ENCODE data around the gene CNTNAP5. TPM values are rescaled to one million over a fixed set of nuclear protein-coding genes. Genes with fewer than 3 reads are reported as not detected.

The CNTNAP5 gene
- total RNA-seq, 3 donors from 2014 or later (not counting 1 experiment from before 2014, with no cell fraction given) = not detected

DNA sequence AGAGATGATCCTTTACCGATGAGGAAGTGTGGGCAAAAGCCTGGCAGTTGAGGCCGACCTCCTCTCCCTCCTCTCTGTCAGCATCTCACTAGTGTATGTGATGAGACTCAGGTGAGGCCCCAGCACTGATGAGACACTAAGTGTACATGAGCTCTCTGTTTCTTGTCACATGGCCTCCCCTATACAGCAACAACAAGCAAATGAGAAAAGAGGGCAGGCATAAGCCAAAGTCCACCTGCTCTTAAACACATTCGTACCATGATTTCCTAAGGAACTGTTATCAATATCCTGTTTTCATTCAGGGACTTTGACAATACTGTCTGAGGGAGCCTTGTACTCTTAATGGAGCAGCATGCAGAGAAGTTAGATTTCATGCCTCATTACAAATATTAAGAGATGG is 113.0 kb downstream of the CNTNAP5 start:
- intact Hi-C loops (cut with micrococcal nuclease) = no loop called here
- Histone ChIP-seq H3K36me3 (ENCODE audit: control insufficient read depth, insufficient read depth, low read length) (no peaks in the 10 kb centered on the region), H3K4me1 (ENCODE audit: control insufficient read depth, insufficient read depth, low read length) (no peaks in the 10 kb centered on the region), H3K9me3 (ENCODE audit: control insufficient read depth, insufficient read depth, low read length) (no peaks in the 10 kb centered on the region), H3K4me3 (ENCODE audit: low read length) (no peak overlapping the region), H3K27ac (ENCODE audit: low read length) (no peak overlapping the region), H3K27me3 (ENCODE audit: control insufficient read depth, insufficient read depth, low read length) (no peaks in the 10 kb centered on the region)
- no peaks in the 10 kb centered on the region for H3K4me1 Mint-ChIP-seq
- no peak overlapping the region for H3K4me3 Mint-ChIP-seq
- H3K27ac Mint-ChIP-seq = no peak overlapping the region
- 76% methylated on average over 2 of the region's 3 CpGs for WGBS (ENCODE audit: insufficient coverage)
- ATAC-seq (no peak), DNase-seq (no peak)
- H3K27me3 Mint-ChIP-seq (ENCODE audit: low read depth in 2 of 2) = no peaks in the 10 kb centered on the region
- no peaks in the 10 kb centered on the region for H3K36me3 Mint-ChIP-seq
- TF ChIP-seq, protein P1, sequence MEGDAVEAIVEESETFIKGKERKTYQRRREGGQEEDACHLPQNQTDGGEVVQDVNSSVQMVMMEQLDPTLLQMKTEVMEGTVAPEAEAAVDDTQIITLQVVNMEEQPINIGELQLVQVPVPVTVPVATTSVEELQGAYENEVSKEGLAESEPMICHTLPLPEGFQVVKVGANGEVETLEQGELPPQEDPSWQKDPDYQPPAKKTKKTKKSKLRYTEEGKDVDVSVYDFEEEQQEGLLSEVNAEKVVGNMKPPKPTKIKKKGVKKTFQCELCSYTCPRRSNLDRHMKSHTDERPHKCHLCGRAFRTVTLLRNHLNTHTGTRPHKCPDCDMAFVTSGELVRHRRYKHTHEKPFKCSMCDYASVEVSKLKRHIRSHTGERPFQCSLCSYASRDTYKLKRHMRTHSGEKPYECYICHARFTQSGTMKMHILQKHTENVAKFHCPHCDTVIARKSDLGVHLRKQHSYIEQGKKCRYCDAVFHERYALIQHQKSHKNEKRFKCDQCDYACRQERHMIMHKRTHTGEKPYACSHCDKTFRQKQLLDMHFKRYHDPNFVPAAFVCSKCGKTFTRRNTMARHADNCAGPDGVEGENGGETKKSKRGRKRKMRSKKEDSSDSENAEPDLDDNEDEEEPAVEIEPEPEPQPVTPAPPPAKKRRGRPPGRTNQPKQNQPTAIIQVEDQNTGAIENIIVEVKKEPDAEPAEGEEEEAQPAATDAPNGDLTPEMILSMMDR (IDR thresholded peaks at IDR 0.05) = no peak
- H3K9me3 Mint-ChIP-seq = peaks cover 9 to 12% of the 10 kb centered on the region in 2 donors

DNA sequence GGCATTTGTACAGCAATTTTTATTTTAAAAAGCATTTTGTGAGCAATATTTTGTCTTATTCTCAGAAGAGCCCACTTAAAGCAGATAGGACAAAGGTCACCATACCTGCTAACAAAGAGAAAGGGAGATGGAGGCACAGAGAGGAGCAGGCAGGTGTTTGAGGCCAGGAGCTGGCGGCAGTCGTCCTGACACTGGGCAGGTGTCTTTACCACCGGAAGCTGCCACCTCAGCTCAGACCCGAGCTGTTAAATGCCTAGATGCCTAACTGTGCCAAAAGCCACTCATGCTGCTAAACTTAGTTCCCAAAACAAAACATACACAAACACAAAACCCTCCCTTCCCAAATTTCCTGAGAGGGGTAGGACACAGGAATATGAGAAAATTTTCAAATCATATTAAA is 120.9 kb downstream of the CNTNAP5 start:
- H3K27ac Mint-ChIP-seq = no peak overlapping the region
- H3K9me3 ChIP-seq (ENCODE audit: control insufficient read depth, insufficient read depth, low read length) = peaks cover 4% of the 10 kb centered on the region
- TF ChIP-seq, protein P1 (IDR thresholded peaks at IDR 0.05) = no peak
- no peaks in the 10 kb centered on the region for H3K27me3 Mint-ChIP-seq (ENCODE audit: low read depth in 2 of 2)
- no peaks in the 10 kb centered on the region for H3K36me3 Mint-ChIP-seq
- intact Hi-C loops (cut with micrococcal nuclease) = no loop called here
- peaks cover 3% of the 10 kb centered on the region in 2 donors for H3K9me3 Mint-ChIP-seq
- ATAC-seq (no peak), DNase-seq (no peak)
- no peaks in the 10 kb centered on the region for H3K4me1 ChIP-seq (ENCODE audit: control insufficient read depth, insufficient read depth, low read length)
- no peak overlapping the region for H3K4me3 Mint-ChIP-seq
- no peaks in the 10 kb centered on the region for H3K36me3 ChIP-seq (ENCODE audit: control insufficient read depth, insufficient read depth, low read length)
- WGBS (ENCODE audit: insufficient coverage) = 85% methylated on average over 4 of the region's 4 CpGs
- no peak overlapping the region for H3K4me3 ChIP-seq (ENCODE audit: low read length)
- no peaks in the 10 kb centered on the region for H3K27me3 ChIP-seq (ENCODE audit: control insufficient read depth, insufficient read depth, low read length)
- no peaks in the 10 kb centered on the region for H3K4me1 Mint-ChIP-seq
- no peak overlapping the region for H3K27ac ChIP-seq (ENCODE audit: low read length)

DNA sequence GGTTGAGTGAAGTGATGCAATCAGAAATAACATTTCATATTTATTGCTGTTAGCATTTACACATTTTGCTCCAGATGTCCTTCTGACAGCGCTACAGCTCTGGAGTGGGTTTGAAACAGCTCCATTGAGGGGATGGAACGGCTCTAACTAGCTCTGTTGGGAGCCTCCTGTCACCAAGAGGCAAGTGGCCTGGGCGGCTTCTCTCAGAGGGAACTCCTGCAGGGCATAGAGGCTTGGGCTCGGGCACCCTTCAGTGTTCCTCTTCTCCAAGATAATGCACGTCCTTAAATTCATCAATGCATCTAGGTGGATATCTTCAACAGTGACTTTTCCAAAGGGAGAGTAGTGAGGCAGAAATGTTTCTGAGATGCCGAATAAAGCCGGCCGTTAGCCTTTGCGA is 122.5 kb downstream of the CNTNAP5 start:
- Mint-ChIP-seq H3K9me3 (peaks cover 5 to 6% of the 10 kb centered on the region in 2 donors), H3K27me3 (ENCODE audit: low read depth in 2 of 2) (no peaks in the 10 kb centered on the region), H3K4me1 (no peaks in the 10 kb centered on the region), H3K4me3 (no peak overlapping the region), H3K27ac (no peak overlapping the region), H3K36me3 (no peaks in the 10 kb centered on the region)
- no peaks in the 10 kb centered on the region for H3K4me1 ChIP-seq (ENCODE audit: control insufficient read depth, insufficient read depth, low read length)
- H3K4me3 ChIP-seq (ENCODE audit: low read length) = no peak overlapping the region
- no peak overlapping the region for H3K27ac ChIP-seq (ENCODE audit: low read length)
- no peaks in the 10 kb centered on the region for H3K27me3 ChIP-seq (ENCODE audit: control insufficient read depth, insufficient read depth, low read length)
- H3K36me3 ChIP-seq (ENCODE audit: control insufficient read depth, insufficient read depth, low read length) = no peaks in the 10 kb centered on the region
- TF ChIP-seq, protein P1 (IDR thresholded peaks at IDR 0.05) = no peak
- 85% methylated on average over 9 of the region's 9 CpGs for WGBS (ENCODE audit: insufficient coverage)
- ATAC-seq (no peak), DNase-seq (no peak)
- peaks cover 4% of the 10 kb centered on the region for H3K9me3 ChIP-seq (ENCODE audit: control insufficient read depth, insufficient read depth, low read length)
- intact Hi-C loops (cut with micrococcal nuclease) = no loop called here

GRCh38 chr2:124149571-124149970 is 124.5 kb downstream of the CNTNAP5 start:
- intact Hi-C loops (cut with micrococcal nuclease) = no loop called here
- Histone ChIP-seq H3K27me3 (ENCODE audit: control insufficient read depth, insufficient read depth, low read length) (no peaks in the 10 kb centered on the region), H3K36me3 (ENCODE audit: control insufficient read depth, insufficient read depth, low read length) (no peaks in the 10 kb centered on the region), H3K9me3 (ENCODE audit: control insufficient read depth, insufficient read depth, low read length) (peaks cover 8% of the 10 kb centered on the region), H3K4me3 (ENCODE audit: low read length) (no peak overlapping the region), H3K4me1 (ENCODE audit: control insufficient read depth, insufficient read depth, low read length) (no peaks in the 10 kb centered on the region), H3K27ac (ENCODE audit: low read length) (no peak overlapping the region)
- Mint-ChIP-seq H3K27me3 (ENCODE audit: low read depth in 2 of 2) (no peaks in the 10 kb centered on the region), H3K4me1 (no peaks in the 10 kb centered on the region), H3K9me3 (peaks cover 6 to 7% of the 10 kb centered on the region in 2 donors), H3K4me3 (no peak overlapping the region), H3K36me3 (no peaks in the 10 kb centered on the region), H3K27ac (no peak overlapping the region)
- no peak for DNase-seq
- WGBS (ENCODE audit: insufficient coverage) = 80% methylated on average over 6 of the region's 6 CpGs
- no peak for ATAC-seq
- TF ChIP-seq, protein P1 (IDR thresholded peaks at IDR 0.05) = no peak

Measured in natural killer cell (primary cell).